Adrenal gland (tissue), 12 donors: ENCODE results near the gene HOXB7. TPM values are rescaled to one million over a fixed set of nuclear protein-coding genes. Genes with fewer than 3 reads are reported as not detected.

Experiments
- DNase-seq, 7 donors: peaks; one replicate each; pipeline ENCODE4 v3.0.0-alpha.2; 2019 to 2020
- H3K27ac ChIP-seq, 5 donors: fragments of 200-600 bp; sonication (generic) in 4 of 5; 1 replicate in 3 of 5; 2 replicates in 2 of 5; pipeline versions ENCODE4 v1.5.1 to v1.8.0; 2016 to 2020; ENCODE audit warnings: mild to moderate bottlenecking in 1 of 5
- H3K27me3 ChIP-seq: fragments of 200-600 bp; 2 replicates; pipeline ENCODE4 v1.8.0; 2021
- H3K36me3 ChIP-seq, 2 donors: fragments of 200-600 bp; replicated peaks in 1 of 2; 1 replicate in 1 of 2; 2 replicates in 1 of 2; pipeline versions ENCODE4 v1.5.1 to v1.8.0; 2018 to 2022
- H3K4me1 ChIP-seq, 2 donors: fragments of 200-600 bp; replicated peaks in 1 of 2; 1 replicate in 1 of 2; 2 replicates in 1 of 2; pipeline versions ENCODE4 v1.5.1 to v1.8.0; 2018 to 2021
- H3K4me3 ChIP-seq, 4 donors: fragments of 200-600 bp; sonication (generic) in 3 of 4; one replicate each; pipeline ENCODE4 v1.5.1; 2016 to 2018
- H3K9me3 ChIP-seq, 3 donors: fragments of 200-600 bp; sonication (generic) in 1 of 3; replicated peaks in 1 of 3; 1 replicate in 2 of 3; 2 replicates in 1 of 3; pipeline versions ENCODE4 v1.5.1 to v1.8.0; 2016 to 2021
- POLR2A ChIP-seq, 2 donors: fragments of 450-650 bp; IDR thresholded peaks; one replicate each; pipeline ENCODE4 v1.6.1; 2017; ENCODE audit warnings: antibody characterized with exemption in 2 of 2, mild to moderate bottlenecking in 2 of 2, moderate library complexity in 1 of 2
- WGBS, 4 donors: extraction: QIAGEN DNeasy Blood & Tissue Kit in 2 of 4; methylation state at CpG; one replicate each; pipeline versions ENCODE4 v1.1.5 to v1.1.7; 2013 to 2017; 5-methylcytosine and 5-hydroxymethylcytosine counted together
- intact Hi-C, 2 donors: fragments of 100-400 bp; cut with DNase I; formaldehyde crosslinking; loops; one replicate each; pipeline versions ENCODE4 v1.14.1 to v1.15.0; 2022 to 2023
- polyA plus RNA-seq, 3 donors: library from polyadenylated mRNA; stranded (reverse); fragments of 200-250 nt in 2 of 3; fragments of 350-450 nt in 1 of 3; fragmentation: Illumina TruSeq in 1 of 3; extraction: RNeasy Lipid Tissue Mini Kit (QIAGEN cat#74804) in 1 of 3; gene quantifications; one replicate each; pipeline ENCODE4 v1.2.3, GENCODE V29; 2013 to 2014
- total RNA-seq, 9 donors: library from RNA; depleted of rRNA in 4 of 9; stranded (reverse); fragments of >200 nt in 4 of 9; fragments of 120-200 nt in 1 of 9; fragmentation: NEBNext Ultra II Directional in 1 of 9; extraction: Animal tissue kit (Norgen Biotek cat#: 25700) in 1 of 9; gene quantifications; one replicate each; pipeline versions ENCODE4 v1.1.0 to v1.2.4, GENCODE V29; 2013 to 2023
- TF ChIP-seq, protein P1 (sequence below), 6 experiments: fragments of 450-650 bp in 4 of 6; fragments of 200-600 bp in 2 of 6; sonication (generic) in 1 of 6; IDR thresholded peaks; 1 replicate in 5 of 6; 2 replicates in 1 of 6; pipeline versions ENCODE4 v1.5.1 to v1.8.0; 2016 to 2021; ENCODE audit warnings: antibody characterized with exemption in 6 of 6, mild to moderate bottlenecking in 2 of 6, moderate library complexity in 1 of 6
- donor health status: healthy with polysubstance abuse.
- donor health status: Bipolar disorder and iron deficiency.
- donor health status: DM: yes; HTN: yes; CAD: no.
- donor health status: DM: no; HTN: no; CAD: no.
- donor health status: DM: no; HTN: no; CAD: no.
- donor health status: DM: yes; HTN: yes; CAD: no.

The HOXB7 gene
- total and polyA plus RNA-seq, 12 donors, result 6.2 to 27.0 (median 13.5) TPM

- WGBS, 4 donors, result 40 to 43% (median 42%) methylated on average over 13 to 15 of the region's 15 CpGs
- H3K4me1 ChIP-seq, result peaks cover 5 to 7% of the 10 kb centered on the region in 2 donors
- no peak for DNase-seq
- intact Hi-C loops, result no loop called here
- peaks cover 99% of the 10 kb centered on the region for H3K27me3 ChIP-seq
- H3K4me3 ChIP-seq, result no peak overlapping the region
- no peaks in the 10 kb centered on the region for H3K9me3 ChIP-seq
- H3K36me3 ChIP-seq, result no peaks in the 10 kb centered on the region
- TF ChIP-seq, protein P1, sequence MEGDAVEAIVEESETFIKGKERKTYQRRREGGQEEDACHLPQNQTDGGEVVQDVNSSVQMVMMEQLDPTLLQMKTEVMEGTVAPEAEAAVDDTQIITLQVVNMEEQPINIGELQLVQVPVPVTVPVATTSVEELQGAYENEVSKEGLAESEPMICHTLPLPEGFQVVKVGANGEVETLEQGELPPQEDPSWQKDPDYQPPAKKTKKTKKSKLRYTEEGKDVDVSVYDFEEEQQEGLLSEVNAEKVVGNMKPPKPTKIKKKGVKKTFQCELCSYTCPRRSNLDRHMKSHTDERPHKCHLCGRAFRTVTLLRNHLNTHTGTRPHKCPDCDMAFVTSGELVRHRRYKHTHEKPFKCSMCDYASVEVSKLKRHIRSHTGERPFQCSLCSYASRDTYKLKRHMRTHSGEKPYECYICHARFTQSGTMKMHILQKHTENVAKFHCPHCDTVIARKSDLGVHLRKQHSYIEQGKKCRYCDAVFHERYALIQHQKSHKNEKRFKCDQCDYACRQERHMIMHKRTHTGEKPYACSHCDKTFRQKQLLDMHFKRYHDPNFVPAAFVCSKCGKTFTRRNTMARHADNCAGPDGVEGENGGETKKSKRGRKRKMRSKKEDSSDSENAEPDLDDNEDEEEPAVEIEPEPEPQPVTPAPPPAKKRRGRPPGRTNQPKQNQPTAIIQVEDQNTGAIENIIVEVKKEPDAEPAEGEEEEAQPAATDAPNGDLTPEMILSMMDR (IDR thresholded peaks at IDR 0.05), result no peak
- no peak for TF ChIP-seq POLR2A (IDR thresholded peaks at IDR 0.05)
- no peak overlapping the region for H3K27ac ChIP-seq
Observed at GRCh38 chr17:48630925-48631692, 20.3 kb upstream of the HOXB7 start.

- no peaks in the 10 kb centered on the region for H3K9me3 ChIP-seq
- peaks cover 13 to 16% of the 10 kb centered on the region in 2 donors for H3K4me1 ChIP-seq
- no peaks in the 10 kb centered on the region for H3K36me3 ChIP-seq
- H3K27me3 ChIP-seq, result peaks cover 99% of the 10 kb centered on the region
- no peak for TF ChIP-seq POLR2A (IDR thresholded peaks at IDR 0.05)
- TF ChIP-seq, protein P1 (IDR thresholded peaks at IDR 0.05), result no peak
- intact Hi-C loops, result no loop called here
- no peak overlapping the region for H3K4me3 ChIP-seq
- no peak overlapping the region for H3K27ac ChIP-seq
- WGBS, 4 donors, result 45 to 51% (median 49%) methylated on average over 15 of the region's 15 CpGs
- DNase-seq, result no peak
Observed at GRCh38 chr17:48630009-48630924, 19.4 kb upstream of the HOXB7 start.

- Histone ChIP-seq H3K4me1 (peaks cover 19 to 22% of the 10 kb centered on the region in 2 donors), H3K9me3 (no peaks in the 10 kb centered on the region), H3K27ac (no peak overlapping the region), H3K27me3 (peaks cover 99% of the 10 kb centered on the region), H3K36me3 (no peaks in the 10 kb centered on the region), H3K4me3 (no peak overlapping the region)
- no peak for DNase-seq
- 36 to 46% (median 43%) methylated on average over 5 of the region's 5 CpGs for WGBS, 4 donors
- TF ChIP-seq, protein P1 (IDR thresholded peaks at IDR 0.05), result no peak
- TF ChIP-seq POLR2A (IDR thresholded peaks at IDR 0.05), result no peak
- intact Hi-C loops, result loop anchor here in 1 of 2 donors (10.0 kb wide), 1 partner anchor 475 kb away; no protein-coding TSS in a partner anchor
Observed at GRCh38 chr17:48629411-48629759, 18.6 kb upstream of the HOXB7 start.
